ENCODE measurements around the gene CENPM. TPM values are rescaled to one million over a fixed set of nuclear protein-coding genes. Genes with fewer than 3 reads are reported as not detected.
A peak's percentile ranks its signal among the peaks of the same experiment; 100 is the strongest.
"Not testable (repeated sequence)": the region's sequence is repeated elsewhere in the genome, so short reads cannot be mapped to it uniquely, and the experiment has no call there.

The CENPM gene
- total and polyA plus RNA-seq, 3 experiments from 2014 or later: 19.2 to 77.5 (median 73.2) TPM

GRCh38 chr22:41957941-41958556 is 11.1 kb upstream of the CENPM start:
- H3K36me3 Mint-ChIP-seq: no peaks in the 10 kb centered on the region
- H3K4me3 Mint-ChIP-seq: peak overlapping the region in 1 of 7 donors; percentile 9
- H3K4me1 Mint-ChIP-seq: peaks cover 3 to 5% (median 4%) of the 10 kb centered on the region in 3 donors
- H3K27ac Mint-ChIP-seq: no peak overlapping the region
- Histone ChIP-seq H3K27me3 (ENCODE audit: insufficient read depth, low read length, poor library complexity, severe bottlenecking) (no peaks in the 10 kb centered on the region), H3K27ac (ENCODE audit: low read depth, low read length) (no peak overlapping the region), H3K36me3 (ENCODE audit: insufficient read depth, low read length) (no peaks in the 10 kb centered on the region), H3K9me3 (ENCODE audit: low read length) (no peaks in the 10 kb centered on the region), H3K4me1 (ENCODE audit: insufficient read depth, low read length) (no peaks in the 10 kb centered on the region), H3K4me3 (ENCODE audit: low read length) (no peak overlapping the region)
- no peaks in the 10 kb centered on the region for H3K9me3 Mint-ChIP-seq
- no peak for DNase-seq
- ChIA-PET CTCF (interaction anchor here (1.1 to 1.8 kb wide), 3 partner anchors 17 to 261 kb away, joined by 3 to 5 read pairs (median 4); no protein-coding TSS in a partner anchor), POLR2A (no interaction called here)
- no peaks in the 10 kb centered on the region for H3K27me3 Mint-ChIP-seq

- no peaks in the 10 kb centered on the region for H3K27me3 Mint-ChIP-seq
- CTCF ChIA-PET: no interaction called here
- no peak overlapping the region for H3K27ac Mint-ChIP-seq
These were observed 5.8 kb upstream of the CENPM start for GRCh38 chr22:41952713-41953112.

DNA sequence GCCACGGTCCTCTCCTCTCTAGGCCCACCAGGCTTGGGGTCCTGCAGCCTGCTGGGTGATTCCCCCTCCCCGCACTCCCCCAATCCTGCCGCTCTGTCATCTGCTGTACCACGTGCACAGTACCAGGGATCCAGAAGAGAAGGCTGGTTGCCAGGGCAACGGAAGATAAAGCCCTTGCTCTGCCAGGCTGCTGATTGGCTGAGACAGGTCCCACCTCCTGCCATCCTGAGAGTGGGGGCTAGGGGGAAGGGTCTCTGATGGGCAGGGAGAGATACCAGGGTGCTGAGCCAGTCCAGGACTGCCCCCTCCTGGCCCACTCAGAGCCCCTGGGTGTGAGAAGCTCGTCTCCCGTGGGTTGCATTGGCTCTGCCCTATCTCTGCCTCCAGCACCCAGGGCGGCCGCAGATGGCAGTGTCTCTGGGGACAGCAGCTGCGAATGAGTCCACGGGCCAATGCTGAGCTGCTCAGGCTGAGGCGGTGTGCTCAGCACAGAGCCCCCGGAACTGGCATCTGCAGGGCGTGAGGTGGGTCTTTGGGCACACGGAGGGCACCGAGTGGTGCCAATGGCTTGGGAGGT is 5.0 kb upstream of the CENPM start, which contains the start of gene SMIM45:
SMIM45 (plus strand) TSS at position 253 of the 577 bp plus-strand sequence.
- no peak within 1 kb of the TSS for H3K4me3 Mint-ChIP-seq
- no peaks in the 10 kb centered on the region for H3K27me3 ChIP-seq (ENCODE audit: insufficient read depth, low read length, poor library complexity, severe bottlenecking)
- no peak for DNase-seq
- no peaks in the 10 kb centered on the region for H3K9me3 ChIP-seq (ENCODE audit: low read length)
- H3K27ac Mint-ChIP-seq: peak within 1 kb of the TSS in 1 of 8 donors; percentile 54
- CTCF ChIA-PET: interaction anchor here (0.8 kb wide), 2 partner anchors 11 to 89 kb away, joined by 3 read pairs; no protein-coding TSS in a partner anchor
- H3K36me3 ChIP-seq (ENCODE audit: insufficient read depth, low read length): no peaks in the 10 kb centered on the region
- no peak within 1 kb of the TSS for H3K27ac ChIP-seq (ENCODE audit: low read depth, low read length)
- H3K27me3 Mint-ChIP-seq: no peaks in the 10 kb centered on the region
- H3K4me3 ChIP-seq (ENCODE audit: low read length): no peak within 1 kb of the TSS
- no peaks in the 10 kb centered on the region for H3K9me3 Mint-ChIP-seq
- peaks cover 8% of the 10 kb centered on the region for H3K4me1 ChIP-seq (ENCODE audit: insufficient read depth, low read length)
- no peaks in the 10 kb centered on the region for H3K36me3 Mint-ChIP-seq
- H3K4me1 Mint-ChIP-seq: peaks cover 0 to 3% (median 2%) of the 10 kb centered on the region in 3 donors
- POLR2A ChIA-PET: interaction anchor here (1.3 kb wide), 1 partner anchor 11 kb away, joined by 3 read pairs; no protein-coding TSS in a partner anchor

More at GRCh38 chr22:41952713-41953112, 5.8 kb upstream of the CENPM start:
- no peak overlapping the region for H3K27ac ChIP-seq (ENCODE audit: low read depth, low read length)
- H3K9me3 ChIP-seq (ENCODE audit: low read length): no peaks in the 10 kb centered on the region
- peaks cover under 1% of the 10 kb centered on the region for H3K4me1 ChIP-seq (ENCODE audit: insufficient read depth, low read length)
- no peaks in the 10 kb centered on the region for H3K36me3 ChIP-seq (ENCODE audit: insufficient read depth, low read length)
- Mint-ChIP-seq H3K9me3 (no peaks in the 10 kb centered on the region), H3K4me1 (peaks cover 4 to 5% (median 4%) of the 10 kb centered on the region in 3 donors), H3K36me3 (no peaks in the 10 kb centered on the region), H3K4me3 (no peak overlapping the region)
- H3K27me3 ChIP-seq (ENCODE audit: insufficient read depth, low read length, poor library complexity, severe bottlenecking): no peaks in the 10 kb centered on the region
- DNase-seq: no peak
- H3K4me3 ChIP-seq (ENCODE audit: low read length): no peak overlapping the region
- POLR2A ChIA-PET: interaction anchor here (1.3 kb wide), 1 partner anchor 12 kb away, joined by 3 read pairs; no protein-coding TSS in a partner anchor

GRCh38 chr22:41949297-41949965 is 2.5 kb upstream of the CENPM start:
- H3K4me1 Mint-ChIP-seq: peaks cover 8 to 16% (median 10%) of the 10 kb centered on the region in 3 donors
- H3K36me3 Mint-ChIP-seq: peaks cover 0 to 2% (median 0%) of the 10 kb centered on the region in 3 donors
- peak overlapping the region in 1 of 7 donors; percentile 19 for H3K4me3 Mint-ChIP-seq
- Histone ChIP-seq H3K27ac (ENCODE audit: low read depth, low read length) (no peak overlapping the region), H3K36me3 (ENCODE audit: insufficient read depth, low read length) (no peaks in the 10 kb centered on the region), H3K27me3 (ENCODE audit: insufficient read depth, low read length, poor library complexity, severe bottlenecking) (no peaks in the 10 kb centered on the region), H3K9me3 (ENCODE audit: low read length) (no peaks in the 10 kb centered on the region), H3K4me3 (ENCODE audit: low read length) (no peak overlapping the region), H3K4me1 (ENCODE audit: insufficient read depth, low read length) (peaks cover 18% of the 10 kb centered on the region)
- DNase-seq: no peak
- no peaks in the 10 kb centered on the region for H3K27me3 Mint-ChIP-seq
- ChIA-PET CTCF (interaction anchor here (0.7 to 2.9 kb wide), 4 partner anchors 9 to 647 kb away, joined by 3 to 10 read pairs (median 4); no protein-coding TSS in a partner anchor), POLR2A (no interaction called here)
- no peaks in the 10 kb centered on the region for H3K9me3 Mint-ChIP-seq
- no peak overlapping the region for H3K27ac Mint-ChIP-seq

- H3K9me3 ChIP-seq (ENCODE audit: low read length); H3K27me3 ChIP-seq (ENCODE audit: insufficient read depth, low read length, poor library complexity, severe bottlenecking); H3K36me3 Mint-ChIP-seq; H3K27ac ChIP-seq (ENCODE audit: low read depth, low read length); H3K4me3 ChIP-seq (ENCODE audit: low read length); POLR2A ChIA-PET; H3K9me3 Mint-ChIP-seq; H3K27me3 Mint-ChIP-seq; H3K36me3 ChIP-seq (ENCODE audit: insufficient read depth, low read length); DNase-seq; H3K27ac Mint-ChIP-seq: not testable (repeated sequence)
- CTCF ChIA-PET: interaction anchor here (1.6 to 2.9 kb wide), 2 partner anchors 8 to 203 kb away, joined by 5 to 10 read pairs; no protein-coding TSS in a partner anchor
- peaks cover 18% of the 10 kb centered on the region for H3K4me1 ChIP-seq (ENCODE audit: insufficient read depth, low read length)
- Mint-ChIP-seq H3K4me3 (peak overlapping the region in 1 of 7 donors; percentile 19), H3K4me1 (peaks cover 8 to 16% (median 10%) of the 10 kb centered on the region in 3 donors)
These were observed 2.0 kb upstream of the CENPM start for GRCh38 chr22:41948928-41949296.

DNA sequence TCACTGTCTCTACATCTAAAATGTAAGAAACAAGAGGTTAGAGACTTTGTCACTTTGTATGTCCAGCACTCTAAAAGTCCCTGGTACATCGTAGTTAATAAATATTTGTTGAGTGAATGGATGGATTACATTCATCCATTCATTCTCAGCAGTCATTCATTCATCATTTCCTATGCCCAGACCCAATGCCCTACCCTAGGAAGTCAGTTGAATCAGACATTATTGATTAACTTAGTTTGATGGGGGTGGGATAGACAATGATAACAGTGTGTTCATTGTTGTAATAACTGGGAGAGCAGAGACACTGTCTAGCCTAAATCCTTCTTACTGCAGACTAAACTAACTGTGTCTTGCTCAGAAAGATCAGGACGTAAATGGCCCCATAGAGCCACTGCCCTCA is 1.2 kb upstream of the CENPM start:
- H3K4me1 Mint-ChIP-seq: peaks cover 8 to 16% (median 10%) of the 10 kb centered on the region in 3 donors
- Histone ChIP-seq H3K9me3 (ENCODE audit: low read length) (no peaks in the 10 kb centered on the region), H3K4me3 (ENCODE audit: low read length) (no peak overlapping the region), H3K27me3 (ENCODE audit: insufficient read depth, low read length, poor library complexity, severe bottlenecking) (no peaks in the 10 kb centered on the region), H3K36me3 (ENCODE audit: insufficient read depth, low read length) (no peaks in the 10 kb centered on the region), H3K27ac (ENCODE audit: low read depth, low read length) (no peak overlapping the region), H3K4me1 (ENCODE audit: insufficient read depth, low read length) (peaks cover 18% of the 10 kb centered on the region)
- H3K27me3 Mint-ChIP-seq: no peaks in the 10 kb centered on the region
- peak overlapping the region in 1 of 7 donors; percentile 25 for H3K4me3 Mint-ChIP-seq
- CTCF ChIA-PET: interaction anchor here (0.7 to 2.9 kb wide), 4 partner anchors 8 to 202 kb away, joined by 3 to 10 read pairs (median 4); no protein-coding TSS in a partner anchor
- no peak for DNase-seq
- H3K27ac Mint-ChIP-seq: no peak overlapping the region
- POLR2A ChIA-PET: interaction anchor here (0.7 kb wide), 1 partner anchor 116 kb away, joined by 9 read pairs; no protein-coding TSS in a partner anchor
- H3K9me3 Mint-ChIP-seq: no peaks in the 10 kb centered on the region
- peaks cover 0 to 2% (median 0%) of the 10 kb centered on the region in 3 donors for H3K36me3 Mint-ChIP-seq

GRCh38 chr22:41947424-41948080 is 600 bp upstream of the CENPM start:
- Histone ChIP-seq H3K27me3 (ENCODE audit: insufficient read depth, low read length, poor library complexity, severe bottlenecking) (no peaks in the 10 kb centered on the region), H3K27ac (ENCODE audit: low read depth, low read length) (peak overlapping the region; percentile 8), H3K4me1 (ENCODE audit: insufficient read depth, low read length) (peaks cover 18% of the 10 kb centered on the region), H3K9me3 (ENCODE audit: low read length) (no peaks in the 10 kb centered on the region), H3K4me3 (ENCODE audit: low read length) (peak overlapping the region; percentile 89), H3K36me3 (ENCODE audit: insufficient read depth, low read length) (no peaks in the 10 kb centered on the region)
- peaks cover 8 to 16% (median 10%) of the 10 kb centered on the region in 3 donors for H3K4me1 Mint-ChIP-seq
- no peaks in the 10 kb centered on the region for H3K27me3 Mint-ChIP-seq
- peak overlapping the region in 3 of 8 donors; percentile 56 to 80 (median 68) for H3K27ac Mint-ChIP-seq
- DNase-seq: no peak
- ChIA-PET POLR2A (interaction anchor here (0.5 to 1.6 kb wide), 7 partner anchors 21 to 281 kb away, joined by 3 to 9 read pairs (median 5); partner anchors contain the start of genes CCDC134, SMDT1, TNFRSF13C and WBP2NL), CTCF (interaction anchor here (0.7 to 2.1 kb wide), 8 partner anchors 9 to 281 kb away, joined by 3 to 11 read pairs (median 4); no protein-coding TSS in a partner anchor)
- H3K36me3 Mint-ChIP-seq: peaks cover 0 to 2% (median 0%) of the 10 kb centered on the region in 3 donors
- H3K4me3 Mint-ChIP-seq: peak overlapping the region in 6 of 7 donors; percentile 89 to 97 (median 94)
- no peaks in the 10 kb centered on the region for H3K9me3 Mint-ChIP-seq

Measured in CD8-positive, alpha-beta memory T cell (primary cell).